GM18870 (cell line): ENCODE measurements around the gene RAP2B.
"Not testable (repeated sequence)": the region's sequence is repeated elsewhere in the genome, so short reads cannot be mapped to it uniquely, and the experiment has no call there.

Experiments
- ATAC-seq: cut with Tn5 transposase; IDR thresholded peaks from one replicate; pipeline ENCODE4 v1.9.1; 2021; ENCODE audit warnings: moderate library complexity; ENCODE audit not compliant: unreplicated experiment

Gene RAP2B

GRCh38 chr3:153190923-153191322 lies 28.9 kb downstream of the RAP2B start:
- ATAC-seq, result no peak

- ATAC-seq, result no peak
These were observed 30.3 kb downstream of the RAP2B start for GRCh38 chr3:153192327-153192726.

GRCh38 chr3:153193786-153194476 lies 31.9 kb downstream of the RAP2B start:
- ATAC-seq, result not testable (repeated sequence)

GRCh38 chr3:153195349-153195879 lies 33.4 kb downstream of the RAP2B start:
- ATAC-seq, result no peak

- no peak for ATAC-seq
These were observed 47.6 kb downstream of the RAP2B start for GRCh38 chr3:153209596-153209995.

- ATAC-seq, result no peak
These were observed 48.1 kb downstream of the RAP2B start for GRCh38 chr3:153210146-153210545.

- ATAC-seq, result no peak
These were observed 48.6 kb downstream of the RAP2B start for GRCh38 chr3:153210660-153211059.

GRCh38 chr3:153215497-153215896 lies 53.5 kb downstream of the RAP2B start:
- ATAC-seq, result no peak

GRCh38 chr3:153215966-153216365 lies 53.9 kb downstream of the RAP2B start:
- ATAC-seq, result no peak

- ATAC-seq, result no peak
These were observed 54.9 kb downstream of the RAP2B start for GRCh38 chr3:153216928-153217327.

GRCh38 chr3:153219146-153219545 lies 57.1 kb downstream of the RAP2B start:
- ATAC-seq, result no peak
